Fibroblast of the aortic adventitia (primary cell): ENCODE results near the gene ARHGAP6. TPM values are rescaled to one million over a fixed set of nuclear protein-coding genes. Genes with fewer than 3 reads are reported as not detected.
"Not testable (repeated sequence)": the region's sequence is repeated elsewhere in the genome, so short reads cannot be mapped to it uniquely, and the experiment has no call there.

Experiments
- DNase-seq: peaks from one replicate; pipeline ENCODE4 v3.0.0-alpha.2; 2010; ENCODE audit warnings: low read depth
- H3K4me3 ChIP-seq: 2 replicates; pipeline ENCODE4 v1.5.1; 2011; ENCODE audit warnings: low read depth, mild to moderate bottlenecking, control low read depth, low read length, moderate library complexity
- total RNA-seq: library from RNA; depleted of rRNA; stranded (reverse); fragments of >200 nt; gene quantifications from 2 replicates; pipeline ENCODE4 v1.2.3, GENCODE V29; 2012; ENCODE audit warnings: low replicate concordance
- TF ChIP-seq, protein P1 (sequence below): IDR thresholded peaks from 2 replicates; pipeline ENCODE4 v1.5.1; 2011; ENCODE audit warnings: mild to moderate bottlenecking, low read length, control low read depth, inconsistent platforms; ENCODE audit not compliant: insufficient read depth

Gene ARHGAP6
- total RNA-seq, 1 donor = 16.9 TPM

DNA sequence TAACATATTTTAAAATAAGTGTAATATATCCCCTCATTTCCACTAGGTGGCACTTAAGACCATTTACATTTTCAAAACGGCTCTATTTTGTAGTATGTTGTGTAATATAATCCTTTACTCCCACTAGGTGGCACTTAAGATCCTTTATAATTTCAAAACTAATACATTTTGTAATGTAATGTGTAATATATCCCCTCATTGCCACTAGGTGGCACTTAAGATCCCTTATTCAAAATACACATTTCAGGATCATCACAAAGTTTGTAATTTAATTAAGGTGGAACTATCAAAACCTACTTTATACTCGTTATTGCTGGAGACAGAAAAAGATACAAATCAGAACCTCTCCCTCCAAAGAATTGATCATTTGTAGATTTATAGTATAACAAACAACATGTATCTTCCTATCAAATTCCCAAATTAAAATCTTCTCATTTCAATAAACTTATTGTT is 132.5 kb downstream of the ARHGAP6 start:
- DNase-seq = peak; percentile 91
- TF ChIP-seq, protein P1, sequence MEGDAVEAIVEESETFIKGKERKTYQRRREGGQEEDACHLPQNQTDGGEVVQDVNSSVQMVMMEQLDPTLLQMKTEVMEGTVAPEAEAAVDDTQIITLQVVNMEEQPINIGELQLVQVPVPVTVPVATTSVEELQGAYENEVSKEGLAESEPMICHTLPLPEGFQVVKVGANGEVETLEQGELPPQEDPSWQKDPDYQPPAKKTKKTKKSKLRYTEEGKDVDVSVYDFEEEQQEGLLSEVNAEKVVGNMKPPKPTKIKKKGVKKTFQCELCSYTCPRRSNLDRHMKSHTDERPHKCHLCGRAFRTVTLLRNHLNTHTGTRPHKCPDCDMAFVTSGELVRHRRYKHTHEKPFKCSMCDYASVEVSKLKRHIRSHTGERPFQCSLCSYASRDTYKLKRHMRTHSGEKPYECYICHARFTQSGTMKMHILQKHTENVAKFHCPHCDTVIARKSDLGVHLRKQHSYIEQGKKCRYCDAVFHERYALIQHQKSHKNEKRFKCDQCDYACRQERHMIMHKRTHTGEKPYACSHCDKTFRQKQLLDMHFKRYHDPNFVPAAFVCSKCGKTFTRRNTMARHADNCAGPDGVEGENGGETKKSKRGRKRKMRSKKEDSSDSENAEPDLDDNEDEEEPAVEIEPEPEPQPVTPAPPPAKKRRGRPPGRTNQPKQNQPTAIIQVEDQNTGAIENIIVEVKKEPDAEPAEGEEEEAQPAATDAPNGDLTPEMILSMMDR = peak; percentile 60
- no peak overlapping the region for H3K4me3 ChIP-seq

DNA sequence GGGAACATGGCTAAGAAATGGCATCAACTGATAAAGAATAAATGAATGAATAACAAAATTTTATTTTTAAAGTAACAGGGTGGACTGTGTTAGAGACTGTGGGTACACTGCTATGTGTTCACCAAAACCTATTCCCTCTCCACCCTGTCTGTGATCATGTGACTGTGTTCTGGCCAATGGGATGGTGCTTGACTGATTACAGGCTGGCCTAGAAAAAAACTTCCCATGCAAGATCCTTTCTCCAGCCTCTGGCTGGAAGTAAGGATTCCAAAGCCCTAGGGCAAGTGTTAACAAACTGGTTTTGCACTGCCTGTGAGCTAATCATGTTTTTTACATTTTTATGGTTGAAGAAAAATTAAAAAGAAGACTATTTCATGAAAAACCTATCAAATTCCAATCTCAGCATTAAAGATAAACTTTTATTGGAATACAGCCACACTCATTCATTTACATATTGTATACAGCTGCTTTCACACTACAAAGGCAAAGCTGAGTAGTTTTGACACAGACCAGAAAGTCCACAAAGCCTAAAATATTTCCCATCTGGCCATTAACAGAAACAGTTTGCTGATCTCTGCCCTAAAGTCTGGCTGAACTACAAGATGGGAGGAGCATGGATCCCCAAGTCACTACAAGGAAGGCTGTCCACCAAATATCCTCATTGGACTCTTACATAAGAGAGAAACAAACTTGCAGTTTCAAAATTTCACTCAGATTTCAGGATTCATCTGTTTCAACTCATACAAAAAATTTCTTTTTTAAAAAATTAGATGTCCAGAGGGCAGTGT is 133.2 kb downstream of the ARHGAP6 start:
- H3K4me3 ChIP-seq = no peak overlapping the region
- peak; percentile 36 for DNase-seq
- TF ChIP-seq, protein P1 = no peak

DNA sequence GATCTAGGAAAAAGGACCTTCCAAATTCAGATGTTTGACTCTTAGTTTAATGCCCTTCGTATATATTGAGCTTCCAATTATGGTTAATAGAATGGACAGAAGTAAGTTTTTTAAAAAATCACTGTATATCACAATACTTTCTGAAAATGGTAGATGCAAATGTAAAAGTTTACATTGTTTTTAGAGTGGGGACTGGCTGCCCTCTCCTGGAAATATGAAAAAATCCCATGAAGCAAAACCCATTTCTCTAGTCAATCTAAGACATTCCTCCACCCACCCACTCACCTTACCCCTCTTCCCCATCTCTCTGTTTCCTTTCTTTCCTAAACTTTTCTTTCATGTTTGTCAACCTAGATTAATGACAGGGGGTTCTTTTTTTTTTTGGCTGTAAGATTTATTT is 134.5 kb downstream of the ARHGAP6 start:
- DNase-seq = peak; percentile 47
- H3K4me3 ChIP-seq = no peak overlapping the region
- TF ChIP-seq, protein P1 = peak; percentile 44

DNA sequence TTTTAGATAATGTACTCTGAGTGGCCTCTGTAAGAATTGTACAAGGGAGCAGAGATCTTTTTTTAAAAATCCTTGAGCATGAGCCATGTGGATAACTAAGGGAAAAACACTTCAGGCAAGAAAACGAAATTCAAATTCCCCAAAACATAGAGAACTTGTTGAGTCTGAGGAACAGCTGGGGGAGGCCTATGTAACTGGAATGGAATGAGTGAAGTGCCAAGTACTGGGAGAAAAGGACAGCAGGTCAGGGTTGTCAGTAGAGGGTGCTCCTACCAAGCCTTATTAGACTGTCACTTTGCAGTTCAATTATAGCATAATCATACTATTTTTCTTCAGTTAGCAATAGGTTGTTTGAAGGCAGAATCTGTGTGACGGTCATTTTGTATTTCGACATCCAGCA is 135.1 kb downstream of the ARHGAP6 start:
- peak; percentile 14 for DNase-seq
- H3K4me3 ChIP-seq = no peak overlapping the region
- TF ChIP-seq, protein P1 = no peak

DNA sequence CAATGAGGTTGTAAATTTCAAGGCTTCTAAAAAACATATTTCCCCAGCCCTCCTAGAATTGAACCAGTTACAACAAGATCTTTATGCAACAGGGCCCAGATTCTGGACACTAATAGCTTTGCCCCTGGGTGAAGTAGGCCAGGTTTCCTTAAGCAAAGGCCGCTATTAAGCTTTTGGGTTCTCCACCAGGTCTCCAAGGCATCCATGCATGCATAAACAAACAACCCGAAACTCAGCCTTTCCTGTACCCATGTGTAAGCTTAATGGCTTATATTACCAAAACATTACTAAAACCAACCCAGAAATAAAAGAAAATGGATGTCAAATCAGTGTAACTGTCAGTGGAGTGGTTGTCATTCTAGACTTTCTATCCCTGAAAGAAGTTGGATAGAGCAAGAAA is 137.1 kb downstream of the ARHGAP6 start:
- no peak overlapping the region for H3K4me3 ChIP-seq
- TF ChIP-seq, protein P1 = no peak
- no peak for DNase-seq

DNA sequence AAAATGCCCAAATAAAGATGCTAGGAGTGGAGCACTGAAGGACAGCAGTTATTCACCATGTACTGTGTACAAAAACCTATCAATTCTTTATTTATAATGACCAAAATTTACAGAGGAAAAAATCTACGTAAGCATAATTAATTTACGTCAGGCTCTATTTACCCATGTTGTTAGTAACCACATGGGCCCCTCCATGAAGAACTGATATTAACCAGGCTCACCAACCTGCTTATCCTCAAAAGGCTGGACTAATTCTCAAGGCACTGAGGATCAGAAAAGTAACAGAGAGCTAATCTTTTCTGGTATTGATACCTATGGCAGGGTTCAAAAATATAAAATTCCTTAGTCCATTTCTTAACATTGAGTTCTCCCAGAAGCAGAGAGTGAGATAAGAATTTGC is 140.0 kb downstream of the ARHGAP6 start:
- TF ChIP-seq, protein P1 = no peak
- no peak for DNase-seq

DNA sequence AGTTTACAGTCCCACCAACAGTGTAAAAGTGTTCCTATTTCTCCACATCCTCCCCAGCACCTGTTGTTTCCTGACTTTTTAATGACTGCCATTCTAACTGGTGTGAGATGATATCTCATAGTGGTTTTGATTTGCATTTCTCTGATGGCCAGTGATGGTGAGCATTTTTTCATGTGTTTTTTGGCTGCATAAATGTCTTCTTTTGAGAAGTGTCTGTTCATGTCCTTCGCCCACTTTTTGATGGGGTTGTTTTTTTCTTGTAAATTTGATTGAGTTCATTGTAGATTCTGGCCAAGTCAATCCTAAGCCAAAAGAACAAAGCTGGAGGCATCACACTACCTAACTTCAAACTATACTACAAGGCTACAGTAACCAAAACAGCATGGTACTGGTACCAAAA is 146.5 kb downstream of the ARHGAP6 start:
- DNase-seq, H3K4me3 ChIP-seq: not testable (repeated sequence)

More for the DNA sequence above, 140.0 kb downstream of the ARHGAP6 start:
- no peak overlapping the region for H3K4me3 ChIP-seq
